ENCODE data around the gene AGFG1.

GRCh38 chr2:227450311-227450841 is 21.6 kb upstream of the AGFG1 start:
- TF ChIP-seq POLR2A (IDR thresholded peaks at IDR 0.05) (no peak), CTCF (IDR thresholded peaks at IDR 0.05 in 4 of 5, conservative IDR thresholded peaks at IDR 0.05 in 1 of 5) (no peak)

Measured in gastrocnemius medialis (tissue), 4 donors.